Bronchial epithelial cell (primary cell): ENCODE data around the gene BACE1-AS. TPM values are rescaled to one million over a fixed set of nuclear protein-coding genes. Genes with fewer than 3 reads are reported as not detected.
A peak's percentile ranks its signal among the peaks of the same experiment; 100 is the strongest.
"Not testable (repeated sequence)": the region's sequence is repeated elsewhere in the genome, so short reads cannot be mapped to it uniquely, and the experiment has no call there.

ENCODE experiments used
- DNase-seq: peaks from one replicate; pipeline ENCODE4 v3.0.0-alpha.2; 2010; ENCODE audit warnings: low read depth
- FAIRE-seq: peaks from 2 replicates; lab custom pipeline; 2011; peaks lifted over from hg19 to GRCh38; lab: Jason Lieb, UNC
- H3K27me3 ChIP-seq: 2 replicates; pipeline ENCODE4 v1.5.1; 2011; ENCODE audit warnings: low read length; ENCODE audit not compliant: control insufficient read depth, insufficient read depth
- H3K36me3 ChIP-seq: 2 replicates; pipeline ENCODE4 v1.5.1; 2011; ENCODE audit warnings: low read length; ENCODE audit not compliant: control insufficient read depth, insufficient read depth
- H3K4me3 ChIP-seq: 2 replicates; pipeline ENCODE4 v1.5.1; 2011; ENCODE audit warnings: mild to moderate bottlenecking, low read depth, low read length, control low read depth
- CTCF ChIP-seq: IDR thresholded peaks from 2 replicates; pipeline ENCODE4 v1.5.1; 2011; ENCODE audit warnings: mild to moderate bottlenecking, moderate library complexity, low read length, control low read depth, inconsistent platforms; ENCODE audit not compliant: insufficient read depth, severe bottlenecking
- total RNA-seq: library from RNA; depleted of rRNA; stranded (reverse); fragments of >200 nt; gene quantifications from 2 replicates; pipeline ENCODE4 v1.2.1, GENCODE V29; 2014

Gene BACE1-AS
- total RNA-seq, 1 donor from 2014 or later = 1.1 TPM

DNA sequence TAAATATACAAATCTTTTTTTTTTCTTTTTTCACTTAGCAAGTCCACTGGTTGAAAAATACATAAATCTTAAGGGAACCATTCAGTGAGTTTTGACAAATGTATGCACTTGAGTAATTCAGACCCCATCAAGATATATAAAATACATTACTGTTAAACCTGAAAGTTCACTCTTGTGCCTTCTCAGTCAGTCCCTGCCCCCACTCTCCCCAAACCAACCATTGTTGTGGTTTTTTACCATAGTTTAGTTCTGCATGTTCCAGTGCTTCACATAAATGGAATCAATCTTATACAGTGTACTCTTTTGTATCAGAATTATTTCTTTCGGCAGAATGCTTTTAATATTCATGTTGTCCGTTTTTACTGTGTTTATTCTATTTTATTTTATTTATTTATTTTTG is 32.6 kb upstream of the BACE1-AS start:
- Histone ChIP-seq H3K36me3 (peaks cover under 1% of the 10 kb centered on the region), H3K27me3 (no peaks in the 10 kb centered on the region), H3K4me3 (no peak overlapping the region)
- no peak for DNase-seq
- FAIRE-seq = no peak
- no peak for TF ChIP-seq CTCF

- DNase-seq = peak; percentile 23
- Histone ChIP-seq H3K36me3 (peaks cover 1% of the 10 kb centered on the region), H3K27me3 (no peaks in the 10 kb centered on the region), H3K4me3 (no peak overlapping the region)
- no peak for FAIRE-seq
- no peak for TF ChIP-seq CTCF
These were observed 31.7 kb upstream of the BACE1-AS start for GRCh38 chr11:117259417-117259816.

DNA sequence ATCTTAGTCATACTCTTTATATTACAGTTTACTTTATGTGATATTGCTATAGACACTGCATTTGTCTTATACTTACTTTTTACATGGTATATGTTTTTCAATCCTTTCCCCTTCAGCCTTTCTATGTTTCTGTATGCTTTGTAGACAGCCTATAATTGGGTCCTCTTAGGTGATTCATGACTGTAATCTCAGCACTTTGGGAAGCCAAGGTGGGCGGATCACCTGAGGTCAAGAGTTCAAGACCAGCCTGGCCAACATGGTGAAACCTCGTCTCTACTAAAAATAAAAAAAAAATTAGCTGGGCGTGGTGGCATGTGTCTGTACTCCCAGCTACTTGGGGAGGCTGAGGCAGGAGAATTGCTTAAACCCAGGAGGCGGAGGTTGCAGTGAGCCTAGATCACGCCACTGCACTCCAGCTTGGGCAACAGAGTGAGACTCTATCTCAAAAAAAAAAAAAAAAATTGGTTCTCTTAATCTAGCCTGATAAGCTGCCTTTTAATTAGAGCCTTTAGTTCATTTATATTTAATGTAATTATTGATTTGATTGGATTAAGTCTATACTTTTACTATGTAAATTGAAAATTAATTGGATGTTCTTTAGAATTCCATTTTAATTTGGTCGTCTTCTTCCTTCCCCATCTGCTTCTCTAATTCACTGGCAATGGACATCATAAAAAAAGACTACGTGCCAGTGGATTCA is 26.4 kb upstream of the BACE1-AS start:
- FAIRE-seq, DNase-seq, H3K36me3 ChIP-seq, H3K27me3 ChIP-seq, H3K4me3 ChIP-seq: not testable (repeated sequence)

DNA sequence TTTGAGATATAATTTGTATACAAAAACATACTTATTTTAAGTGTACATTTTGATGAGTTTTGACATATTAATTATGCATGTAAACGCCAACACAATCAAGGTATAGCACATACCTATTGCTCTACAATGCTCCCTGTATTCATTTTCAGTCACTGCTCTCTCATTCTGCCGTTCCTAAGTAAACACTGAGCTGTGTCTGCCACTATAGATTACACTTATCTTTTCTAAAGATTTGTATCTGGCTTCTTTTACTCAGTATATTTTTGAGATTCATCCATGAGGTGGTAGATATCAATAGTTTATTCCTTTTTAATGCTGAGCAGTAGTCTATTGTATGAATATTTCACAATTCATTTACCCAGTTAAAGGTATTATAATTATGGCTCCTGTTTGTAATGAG is 25.4 kb upstream of the BACE1-AS start:
- Histone ChIP-seq H3K36me3 (peaks cover 1% of the 10 kb centered on the region), H3K27me3 (no peaks in the 10 kb centered on the region), H3K4me3 (no peak overlapping the region)
- no peak for FAIRE-seq
- DNase-seq = no peak
- TF ChIP-seq CTCF = no peak

DNA sequence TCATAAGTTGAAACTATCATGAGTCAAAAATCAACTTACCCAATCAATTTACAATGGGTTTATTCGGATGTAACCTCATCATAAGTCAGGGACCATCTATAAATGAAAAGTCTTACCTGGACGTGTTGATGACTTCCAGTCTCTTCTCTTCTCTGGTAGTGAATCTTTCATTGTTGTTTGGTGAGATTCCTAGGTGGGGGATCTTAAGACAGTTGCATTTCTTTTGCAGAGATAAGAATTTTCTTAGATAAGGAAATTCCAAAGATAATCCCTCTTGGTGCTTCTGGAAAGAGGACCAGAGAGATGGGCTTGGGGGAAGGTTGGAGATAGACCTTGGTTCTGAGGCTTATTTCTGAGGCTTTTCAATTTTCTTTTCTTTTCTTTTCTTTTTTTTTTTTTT is 21.3 kb upstream of the BACE1-AS start:
- no peaks in the 10 kb centered on the region for H3K36me3 ChIP-seq
- no peak for FAIRE-seq
- TF ChIP-seq CTCF = no peak
- no peak for DNase-seq
- no peak overlapping the region for H3K4me3 ChIP-seq
- H3K27me3 ChIP-seq = no peaks in the 10 kb centered on the region

GRCh38 chr11:117271208-117271607 is 19.9 kb upstream of the BACE1-AS start:
- H3K27me3 ChIP-seq = no peaks in the 10 kb centered on the region
- no peak for FAIRE-seq
- H3K36me3 ChIP-seq = no peaks in the 10 kb centered on the region
- DNase-seq = no peak
- H3K4me3 ChIP-seq = no peak overlapping the region
- TF ChIP-seq CTCF = no peak

DNA sequence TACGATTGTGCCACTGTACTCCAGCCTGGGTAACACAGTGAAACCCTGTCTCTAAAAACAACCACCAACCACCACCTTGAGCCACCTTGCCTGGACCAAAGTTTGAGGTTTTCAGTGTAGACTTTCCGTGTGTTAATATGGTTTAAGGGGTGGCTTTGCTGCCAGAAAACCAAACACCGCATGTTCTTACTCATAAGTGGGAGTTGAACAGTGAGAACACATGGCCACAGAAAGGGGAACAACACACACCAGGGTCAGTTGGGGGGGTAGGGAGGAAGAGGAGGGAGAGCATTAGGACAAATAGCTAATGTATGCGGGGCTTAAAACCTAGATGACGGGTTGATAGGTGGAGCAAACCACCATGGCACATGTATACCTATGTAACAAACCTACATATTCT is 19.0 kb upstream of the BACE1-AS start:
- H3K27me3 ChIP-seq, H3K36me3 ChIP-seq, H3K4me3 ChIP-seq, DNase-seq, FAIRE-seq: not testable (repeated sequence)
